ENCODE measurements around the gene TMEM19.
"Not testable (repeated sequence)": the region's sequence is repeated elsewhere in the genome, so short reads cannot be mapped to it uniquely, and the experiment has no call there.

The TMEM19 gene

GRCh38 chr12:71665090-71665463, 20.8 kb upstream of the TMEM19 start:
- no peak for DNase-seq (ENCODE audit: low read depth in 2 of 2)

DNA sequence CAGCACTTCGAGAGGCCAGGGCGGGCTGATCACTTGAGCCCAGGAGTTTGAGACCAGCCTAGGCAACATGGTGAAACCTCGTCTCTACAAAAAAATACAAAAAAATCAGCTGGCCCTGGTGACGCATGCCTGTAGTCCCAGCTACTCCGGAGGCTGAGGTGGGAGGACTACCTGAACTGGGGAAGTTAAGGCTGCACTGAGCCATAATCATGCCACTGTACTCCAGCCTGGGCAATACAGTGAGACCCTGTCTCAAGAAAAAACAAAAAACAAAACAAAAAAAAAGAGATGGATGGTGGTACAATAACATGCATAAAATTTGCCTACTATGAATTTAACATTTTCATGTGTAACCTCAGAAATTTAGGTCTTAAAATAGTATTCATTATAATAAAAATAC, 19.6 kb upstream of the TMEM19 start:
- no peak for DNase-seq (ENCODE audit: low read depth in 2 of 2)

DNA sequence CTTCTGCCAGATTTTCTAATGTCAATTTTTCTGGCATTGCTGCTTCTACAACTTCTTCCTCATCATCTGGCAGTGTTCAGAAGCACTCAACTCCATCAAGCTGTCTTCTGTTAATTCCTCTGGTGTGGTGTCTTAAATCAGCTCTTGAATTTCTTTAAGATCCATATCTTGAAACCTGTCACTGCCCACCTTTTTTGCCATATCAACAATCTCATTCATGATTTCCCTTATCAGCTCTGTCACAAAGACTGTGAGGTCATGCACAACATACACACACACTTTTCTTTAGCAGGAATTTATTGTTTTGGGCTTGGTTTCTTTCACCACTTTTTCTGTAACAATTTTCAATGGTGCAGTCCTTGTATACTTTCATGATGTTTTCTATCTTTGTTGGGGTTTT, 14.6 kb upstream of the TMEM19 start:
- no peak for DNase-seq (ENCODE audit: low read depth in 2 of 2)

- DNase-seq (ENCODE audit: low read depth in 2 of 2), result no peak
These were observed 14.1 kb upstream of the TMEM19 start for GRCh38 chr12:71671816-71672215.

- no peak for DNase-seq (ENCODE audit: low read depth in 2 of 2)
These were observed 3.4 kb upstream of the TMEM19 start for GRCh38 chr12:71682466-71682865.

GRCh38 chr12:71683633-71684032, 2.2 kb upstream of the TMEM19 start:
- DNase-seq (ENCODE audit: low read depth in 2 of 2), result no peak

GRCh38 chr12:71684081-71684480, 1.8 kb upstream of the TMEM19 start:
- DNase-seq (ENCODE audit: low read depth in 2 of 2), result no peak

- no peak for DNase-seq (ENCODE audit: low read depth in 2 of 2)
These were observed 473 bp upstream of the TMEM19 start for GRCh38 chr12:71685312-71685906.

GRCh38 chr12:71686658-71687025, 760 bp downstream of the TMEM19 start:
- DNase-seq (ENCODE audit: low read depth in 2 of 2), result no peak

DNA sequence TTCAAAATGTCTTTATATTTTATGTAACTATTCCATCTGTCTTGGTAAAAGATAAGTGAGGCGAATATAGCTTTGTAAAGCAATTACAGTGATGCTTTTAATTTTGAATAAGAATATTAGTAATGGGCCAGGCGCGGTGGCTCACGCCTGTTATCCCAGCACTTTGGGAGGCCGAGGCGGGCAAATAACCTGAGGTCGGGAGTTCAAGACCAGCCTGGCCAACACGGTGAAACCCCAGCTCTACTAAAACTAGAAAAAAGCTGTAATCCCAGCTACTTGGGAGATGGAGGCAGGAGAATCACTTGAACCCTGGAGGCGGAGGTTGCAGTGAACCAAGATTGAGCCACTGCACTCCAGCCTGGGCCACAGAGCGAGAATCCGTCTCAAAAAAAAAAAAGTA, 1.3 kb downstream of the TMEM19 start:
- DNase-seq (ENCODE audit: low read depth in 2 of 2), result not testable (repeated sequence)

GRCh38 chr12:71688961-71689570, 3.2 kb downstream of the TMEM19 start:
- DNase-seq (ENCODE audit: low read depth in 2 of 2), result no peak

DNA sequence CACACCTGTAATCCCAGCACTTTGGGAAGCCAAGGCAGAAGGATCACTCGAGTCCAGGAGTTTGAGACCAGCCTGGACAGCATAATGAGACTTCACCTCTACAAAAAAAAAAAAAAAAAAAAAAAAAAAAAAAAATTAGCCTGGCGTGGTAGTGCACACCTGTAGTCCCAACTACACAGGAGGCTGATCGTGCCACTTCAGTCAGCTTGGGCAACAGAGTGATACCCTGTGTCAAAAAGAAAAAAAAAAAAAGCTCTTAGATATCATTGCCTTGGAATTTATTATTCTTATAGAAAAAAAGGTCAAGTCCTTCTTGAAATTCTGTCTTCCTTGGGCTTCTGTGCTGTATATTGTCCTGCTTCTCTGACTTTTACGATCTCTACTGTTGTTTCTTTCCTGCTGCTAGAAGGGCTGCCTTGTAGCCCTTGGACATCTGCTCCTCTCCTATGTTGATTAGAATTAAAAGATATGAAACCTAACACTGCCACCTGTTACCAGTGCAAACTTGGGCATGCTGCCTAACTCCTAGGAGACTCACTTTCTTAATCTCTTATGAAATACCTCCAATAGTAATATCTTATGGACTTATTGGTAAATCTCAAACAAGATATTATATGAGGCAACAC, 5.7 kb downstream of the TMEM19 start:
- no peak for DNase-seq (ENCODE audit: low read depth in 2 of 2)

- no peak for DNase-seq (ENCODE audit: low read depth in 2 of 2)
These were observed 7.2 kb downstream of the TMEM19 start for GRCh38 chr12:71693126-71693525.

DNA sequence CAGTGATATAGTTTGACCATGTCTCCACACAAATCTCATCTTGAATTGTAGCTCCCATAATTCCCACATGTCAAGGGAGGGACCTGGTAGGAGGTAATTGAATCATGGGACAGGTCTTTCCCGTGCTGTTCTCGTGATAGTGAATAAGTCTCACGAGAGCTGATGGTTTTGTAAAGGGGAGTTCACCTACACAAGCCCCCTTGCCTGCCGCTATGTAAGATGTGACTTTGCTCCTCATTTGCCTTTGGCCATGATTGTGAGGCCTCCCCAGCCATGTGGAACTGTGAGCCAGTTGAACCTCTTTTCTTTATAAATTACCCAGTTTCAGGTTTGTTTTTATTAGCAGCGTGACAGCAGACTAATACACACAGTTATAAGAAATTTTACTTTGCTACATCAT, 7.8 kb downstream of the TMEM19 start:
- DNase-seq (ENCODE audit: low read depth in 2 of 2), result not testable (repeated sequence)

DNA sequence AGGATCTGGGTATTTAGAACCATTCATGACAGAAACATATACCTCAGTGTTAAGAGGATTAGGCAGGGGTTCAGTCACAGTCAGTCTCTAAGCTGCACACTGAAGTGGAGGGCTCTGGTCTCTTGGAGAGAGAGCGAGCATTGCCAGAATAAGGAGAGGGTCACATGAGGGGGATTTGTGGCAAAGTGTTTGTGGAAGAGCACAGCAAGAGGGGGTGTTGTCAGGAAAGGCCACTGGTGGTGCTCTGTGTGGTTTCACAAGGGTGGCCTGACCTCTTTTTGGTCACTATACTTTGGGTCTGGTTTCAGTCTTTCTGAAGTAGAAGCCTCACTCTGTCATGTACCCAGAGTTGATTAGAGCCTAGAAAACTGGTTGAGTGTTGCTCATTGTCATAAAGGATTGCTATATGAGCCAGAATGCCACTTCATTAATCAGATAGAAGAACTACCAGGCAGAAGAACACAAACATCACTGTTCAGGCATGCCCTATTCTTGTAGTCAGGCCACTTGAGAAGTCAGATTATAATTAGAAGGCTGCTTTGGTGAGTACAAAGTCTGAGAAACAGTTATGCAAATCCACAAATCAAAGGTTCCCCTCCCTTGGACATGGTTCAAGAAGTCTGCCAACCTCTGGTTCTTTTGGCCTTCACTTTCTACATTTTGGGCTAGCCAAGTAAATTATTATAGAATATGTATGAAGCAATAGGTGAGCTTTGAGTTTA, 8.4 kb downstream of the TMEM19 start:
- DNase-seq (ENCODE audit: low read depth in 2 of 2), result no peak

DNA sequence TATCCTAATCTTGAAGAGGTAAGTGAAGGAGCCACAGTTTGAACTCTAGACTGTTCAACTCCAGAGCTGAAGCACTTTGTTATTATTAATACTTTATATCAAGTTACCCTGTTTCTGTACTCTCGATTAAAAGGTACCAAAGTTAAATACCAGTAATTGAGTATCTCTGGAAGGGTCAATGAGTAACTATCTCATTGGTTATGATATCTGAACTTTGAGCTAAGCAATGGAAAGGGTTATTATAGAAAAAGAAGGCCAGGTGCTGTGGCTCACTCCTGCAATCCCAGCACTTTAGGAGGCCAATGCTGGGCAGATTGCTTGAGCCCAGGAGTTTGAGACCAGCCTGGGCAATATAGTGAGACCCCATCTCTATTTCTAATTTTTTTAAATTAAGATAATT, 9.9 kb downstream of the TMEM19 start:
- no peak for DNase-seq (ENCODE audit: low read depth in 2 of 2)

- not testable (repeated sequence) for DNase-seq (ENCODE audit: low read depth in 2 of 2)
These were observed 16.3 kb downstream of the TMEM19 start for GRCh38 chr12:71702181-71702580.

GRCh38 chr12:71702590-71702989, 16.7 kb downstream of the TMEM19 start:
- no peak for DNase-seq (ENCODE audit: low read depth in 2 of 2)

- DNase-seq (ENCODE audit: low read depth in 2 of 2), result no peak
These were observed 17.3 kb downstream of the TMEM19 start for GRCh38 chr12:71703206-71703605.

GRCh38 chr12:71704920-71705319, 19.0 kb downstream of the TMEM19 start:
- DNase-seq (ENCODE audit: low read depth in 2 of 2), result no peak

GRCh38 chr12:71708658-71709057, 22.8 kb downstream of the TMEM19 start:
- DNase-seq (ENCODE audit: low read depth in 2 of 2), result no peak

DNA sequence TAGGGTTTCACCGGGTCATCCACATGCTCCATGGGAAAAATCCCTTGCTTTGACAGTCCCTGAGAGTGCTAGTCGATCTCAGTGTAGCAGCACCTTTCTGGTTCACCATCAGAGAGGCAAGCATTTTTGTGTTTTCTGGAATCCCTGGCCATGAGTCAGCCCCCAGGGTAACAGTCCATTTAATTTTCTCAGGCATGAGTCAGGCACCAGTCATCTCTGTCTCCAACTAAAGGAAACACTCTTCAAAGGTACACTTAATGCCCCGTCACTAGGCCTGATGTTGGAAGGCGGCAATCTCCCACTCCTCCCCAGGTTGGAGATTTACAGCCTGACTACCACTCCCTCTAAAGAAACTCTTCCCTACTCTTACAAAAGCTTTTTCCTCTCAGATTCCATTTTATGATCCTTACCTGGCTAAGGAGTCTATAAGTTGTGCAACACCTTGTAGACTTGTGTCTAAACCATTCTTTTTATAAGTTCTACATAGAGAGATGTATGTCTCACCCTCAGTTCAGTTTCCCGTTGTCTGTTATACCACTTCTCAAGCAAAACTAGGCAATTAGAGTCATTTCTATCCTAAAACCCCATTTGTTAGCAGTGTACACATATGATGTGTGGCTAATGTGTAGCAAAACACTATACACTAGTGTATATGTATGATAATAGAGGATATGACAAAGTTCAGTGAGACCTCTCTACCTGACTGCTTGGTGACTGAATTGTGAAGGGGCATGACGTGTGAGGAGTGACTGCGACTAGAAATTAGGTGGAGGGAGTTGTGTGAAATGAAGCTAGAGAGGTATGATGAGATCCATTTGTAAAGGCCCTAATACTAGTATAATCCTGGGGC, 24.6 kb downstream of the TMEM19 start:
- no peak for DNase-seq (ENCODE audit: low read depth in 2 of 2)
